HG03103 (cell line): Measurements from ENCODE around the gene FAM114A1.
"Not testable (repeated sequence)": the region's sequence is repeated elsewhere in the genome, so short reads cannot be mapped to it uniquely, and the experiment has no call there.

Experiments
- ATAC-seq: cut with Tn5 transposase; IDR thresholded peaks from one replicate; pipeline ENCODE4 v1.9.1; 2021; ENCODE audit warnings: low read depth; ENCODE audit not compliant: unreplicated experiment

The FAM114A1 gene

GRCh38 chr4:38959248-38959647 lies 91.6 kb downstream of the FAM114A1 start:
- not testable (repeated sequence) for ATAC-seq

DNA sequence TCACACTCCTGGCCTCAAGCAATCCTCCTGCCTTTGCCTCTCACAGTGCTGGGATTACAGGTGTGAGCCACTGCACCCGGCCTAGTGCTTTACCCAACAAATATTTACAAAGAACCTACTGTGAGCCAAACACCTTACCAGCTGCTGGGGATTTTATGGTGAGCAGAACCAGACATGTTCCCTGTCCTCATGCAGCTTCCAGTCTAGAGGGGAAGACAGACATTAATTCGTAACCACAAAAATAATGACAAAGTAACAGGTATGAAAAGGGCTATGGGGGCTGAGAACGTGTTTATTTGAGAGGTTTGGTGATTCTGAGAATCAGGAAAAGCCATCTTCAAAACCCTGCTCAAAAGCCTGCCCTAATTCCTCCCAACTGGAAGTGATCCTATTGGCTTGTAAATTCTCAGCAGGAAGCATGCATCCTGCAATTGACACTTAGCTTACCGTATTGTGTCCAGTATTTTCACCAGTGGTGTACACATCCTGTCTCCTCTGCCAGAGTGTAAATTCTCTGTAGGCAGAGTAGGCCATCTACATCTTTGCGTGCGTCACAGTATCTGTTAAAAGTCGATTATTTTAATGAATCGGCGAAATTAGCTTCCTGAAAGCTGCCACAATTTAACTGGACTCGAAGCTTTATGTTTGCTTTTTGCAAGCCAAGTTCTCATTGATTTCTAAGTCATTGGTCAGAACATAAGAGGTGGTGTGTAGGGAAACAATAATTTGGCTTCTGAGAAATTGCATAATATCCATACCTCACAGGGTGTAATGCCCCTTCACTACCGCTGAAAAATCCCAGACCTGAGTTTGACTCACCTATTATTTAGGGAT lies 97.6 kb downstream of the FAM114A1 start:
- no peak for ATAC-seq

DNA sequence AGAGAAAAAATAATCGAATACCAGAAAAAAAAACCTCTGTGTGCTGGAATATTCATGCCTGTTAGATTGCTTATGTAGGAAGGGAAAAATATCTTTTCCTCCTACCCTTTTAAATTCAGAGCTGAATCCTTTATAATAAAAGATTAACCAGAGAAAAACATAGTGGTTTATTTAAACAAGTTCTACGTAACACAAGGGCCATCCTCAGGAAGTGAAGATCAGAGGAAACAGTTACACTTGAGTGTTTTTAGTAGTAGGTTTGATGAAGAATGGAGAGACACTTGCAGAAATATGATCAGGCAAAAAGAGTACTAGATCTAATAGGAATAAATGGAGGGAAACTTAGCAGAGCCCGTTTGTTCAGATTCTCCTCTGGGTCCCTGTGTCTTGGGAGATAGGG lies 98.3 kb downstream of the FAM114A1 start:
- no peak for ATAC-seq

- no peak for ATAC-seq
These were observed 99.9 kb downstream of the FAM114A1 start for GRCh38 chr4:38967260-38968095.

GRCh38 chr4:38968668-38969067 lies 101.1 kb downstream of the FAM114A1 start:
- no peak for ATAC-seq

DNA sequence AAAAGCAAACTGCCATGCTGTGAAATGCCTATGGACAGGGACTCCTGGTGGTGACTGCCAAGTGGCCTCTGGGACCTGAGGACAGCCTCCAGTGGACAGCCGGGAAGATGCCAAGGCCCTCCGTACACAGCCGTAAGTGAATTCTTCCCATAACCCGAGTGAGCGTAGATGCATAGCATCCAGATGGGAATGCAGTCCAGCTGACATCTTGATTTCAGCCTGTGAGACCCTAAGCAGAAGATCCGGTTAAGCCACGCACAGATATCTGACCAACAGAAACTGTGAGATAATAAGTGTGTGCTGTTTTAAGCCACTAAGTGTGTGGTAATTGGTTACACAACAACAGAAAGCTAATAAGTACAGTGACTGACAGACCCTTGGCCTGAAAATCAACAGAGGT lies 108.7 kb downstream of the FAM114A1 start:
- ATAC-seq = no peak

DNA sequence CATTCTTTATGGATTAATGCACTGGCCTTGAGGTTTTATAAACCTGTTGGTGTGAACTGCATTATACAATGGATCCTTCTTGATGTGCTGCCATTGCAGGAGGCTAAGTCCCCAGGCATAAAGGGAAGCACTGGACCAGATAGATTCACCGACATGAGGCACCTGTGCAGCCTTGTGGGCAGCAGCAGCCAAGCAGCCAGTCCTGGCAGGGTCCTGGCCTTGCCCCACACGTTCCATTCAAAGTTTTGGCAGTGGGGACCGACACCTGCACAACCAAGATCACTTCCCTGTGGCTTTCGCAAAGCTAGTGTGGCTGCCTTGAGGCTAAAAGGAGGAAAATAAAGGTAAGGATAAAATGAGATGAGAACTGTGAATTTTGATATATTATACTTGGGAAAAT lies 111.5 kb downstream of the FAM114A1 start:
- ATAC-seq = no peak

GRCh38 chr4:38979511-38980230 lies 112.1 kb downstream of the FAM114A1 start:
- no peak for ATAC-seq

DNA sequence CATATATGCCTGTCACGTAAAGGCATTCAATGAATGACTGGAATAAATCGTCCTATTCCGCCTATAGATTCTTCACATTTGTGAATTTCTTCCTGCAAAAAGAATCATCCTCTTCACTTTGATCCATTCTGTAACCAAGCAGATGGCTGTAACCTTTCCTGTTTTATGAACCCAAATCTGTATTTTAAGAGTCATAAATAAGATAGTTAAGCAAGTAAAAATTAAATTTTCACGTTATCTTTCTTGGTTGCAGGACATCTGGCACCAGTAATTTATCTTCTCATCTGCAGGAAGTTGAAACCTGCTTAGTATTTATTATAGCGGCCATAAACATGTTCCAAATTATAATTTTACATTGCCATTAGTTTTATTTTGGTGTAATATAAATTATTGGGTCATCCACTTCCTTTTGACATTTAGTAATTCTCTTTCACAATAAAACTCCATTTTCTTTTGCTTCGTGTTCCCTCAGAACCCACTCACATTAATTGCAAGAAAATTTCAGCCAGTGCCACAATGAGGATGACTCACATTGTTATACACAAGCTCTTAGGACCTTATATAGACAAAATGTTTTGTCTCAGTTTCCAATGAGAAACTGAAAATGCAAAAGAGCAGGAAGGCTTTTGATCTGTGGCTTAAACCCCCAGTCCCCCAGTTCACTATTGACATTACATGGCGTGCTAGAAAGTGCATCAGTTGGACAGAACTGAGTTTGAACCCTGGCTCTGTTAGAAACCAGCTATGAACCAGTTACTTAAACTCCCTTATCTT lies 113.5 kb downstream of the FAM114A1 start:
- ATAC-seq = no peak

- ATAC-seq = no peak
These were observed 114.9 kb downstream of the FAM114A1 start for GRCh38 chr4:38982361-38983095.

DNA sequence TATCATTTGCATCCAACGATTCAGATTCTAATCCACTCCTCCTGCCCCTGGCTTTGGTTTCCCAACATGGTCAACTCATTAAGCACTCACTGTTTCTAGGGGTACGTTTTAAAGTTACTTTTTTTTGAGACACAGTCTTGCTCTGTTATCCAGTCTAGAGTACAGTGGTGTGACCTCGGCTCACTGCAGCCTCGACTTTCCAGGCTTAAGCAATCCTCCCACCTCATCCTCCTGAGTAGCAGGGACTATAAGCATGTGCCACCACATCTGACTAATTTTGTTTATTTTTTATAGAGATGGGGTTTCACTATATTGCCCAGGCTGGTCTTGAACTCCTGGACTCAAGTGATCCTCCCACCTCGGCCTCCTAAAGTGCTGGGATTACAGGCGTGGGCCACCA lies 115.7 kb downstream of the FAM114A1 start:
- ATAC-seq = no peak

- no peak for ATAC-seq
These were observed 116.4 kb downstream of the FAM114A1 start for GRCh38 chr4:38983787-38984598.

DNA sequence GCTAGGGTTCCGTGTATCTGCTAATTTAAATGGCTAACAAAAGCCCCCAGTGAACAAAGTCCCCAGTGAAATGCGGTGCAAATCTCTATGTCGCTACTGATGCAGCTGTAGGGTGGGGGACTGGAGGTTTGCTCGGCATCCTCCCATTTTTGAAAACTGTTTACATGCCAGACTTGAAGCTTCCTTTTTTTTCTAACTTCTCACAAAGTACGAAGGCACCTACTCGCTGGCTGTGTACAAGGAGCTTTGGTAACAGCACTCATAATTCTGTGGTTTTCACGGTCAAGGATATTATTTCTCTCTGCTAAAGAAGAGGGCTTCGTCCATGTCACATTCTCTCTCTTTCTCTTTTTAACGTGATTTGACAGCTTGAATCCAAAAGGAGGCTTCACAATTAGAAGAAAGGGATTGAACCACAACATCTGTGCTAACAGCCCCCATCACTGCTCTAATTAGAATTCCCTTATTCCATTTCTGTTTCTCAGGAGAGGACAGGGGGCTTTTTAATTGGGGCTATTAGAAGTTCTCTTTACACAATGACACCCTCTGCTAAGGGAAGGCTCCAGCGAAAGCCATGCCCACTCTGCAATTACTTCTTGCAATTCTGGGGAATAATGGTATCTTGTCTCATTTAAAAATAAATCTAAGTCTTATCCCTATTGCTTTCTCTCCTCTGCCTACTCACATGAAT lies 117.9 kb downstream of the FAM114A1 start:
- ATAC-seq = no peak

- no peak for ATAC-seq
These were observed 119.9 kb downstream of the FAM114A1 start for GRCh38 chr4:38987491-38987890.

DNA sequence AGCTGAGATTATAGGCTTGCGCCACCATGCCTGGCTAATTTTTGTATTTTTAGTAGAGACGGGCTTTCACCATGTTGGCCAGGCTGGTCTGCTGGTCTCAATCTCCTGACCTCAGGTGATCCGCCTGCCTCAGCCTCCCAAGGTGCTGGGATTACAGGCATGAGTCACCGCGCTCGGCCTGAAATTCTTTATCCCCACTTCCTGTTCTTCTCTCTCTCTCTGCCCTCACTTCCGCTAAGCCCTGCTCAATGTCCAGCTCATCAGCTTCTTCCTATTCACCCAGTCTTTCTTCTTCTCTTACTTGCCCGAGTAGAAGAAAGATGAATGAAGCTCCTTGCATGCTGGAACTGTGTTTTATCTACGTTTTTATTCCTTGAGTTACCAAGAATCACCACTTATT lies 120.7 kb downstream of the FAM114A1 start:
- not testable (repeated sequence) for ATAC-seq

DNA sequence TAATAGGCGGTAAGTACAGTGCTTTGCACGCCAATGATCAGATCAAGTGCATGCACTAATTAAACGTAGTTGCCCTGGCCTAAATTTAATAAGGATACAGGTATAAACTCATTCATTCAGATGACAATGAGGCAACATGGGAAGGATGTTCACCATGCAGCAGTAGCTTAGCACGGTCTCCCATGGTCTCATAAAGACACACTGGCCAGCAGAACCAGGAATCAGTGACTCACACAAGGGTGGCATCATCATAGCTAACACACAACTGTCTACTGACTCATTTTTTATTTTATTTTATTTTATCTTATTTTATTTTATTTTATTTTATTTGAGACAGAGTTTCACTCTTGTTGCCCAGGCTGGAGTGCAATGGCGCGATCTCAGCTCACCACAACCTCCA lies 121.9 kb downstream of the FAM114A1 start:
- ATAC-seq = no peak

- no peak for ATAC-seq
These were observed 122.6 kb downstream of the FAM114A1 start for GRCh38 chr4:38990241-38990640.

DNA sequence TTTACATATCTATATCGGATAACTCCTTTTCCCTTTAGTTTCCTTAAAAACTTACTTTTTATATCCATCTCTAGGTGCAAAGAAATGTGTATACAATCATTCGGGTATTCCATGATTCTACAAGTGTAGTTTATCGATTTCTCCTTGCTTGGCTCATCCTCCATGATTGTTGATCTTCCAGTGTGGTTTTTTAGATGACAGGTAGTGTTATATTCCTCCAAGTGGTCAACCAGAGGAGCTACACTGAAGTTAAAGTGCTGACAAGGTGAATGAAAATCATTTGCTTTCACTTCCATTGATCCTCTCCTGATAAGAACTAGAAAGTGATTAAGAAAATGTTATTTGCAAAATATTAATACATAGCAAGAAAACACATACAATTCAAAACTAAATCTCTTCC lies 126.1 kb downstream of the FAM114A1 start:
- no peak for ATAC-seq
